Measurements from ENCODE around the gene MEIOB. TPM values are rescaled to one million over a fixed set of nuclear protein-coding genes. Genes with fewer than 3 reads are reported as not detected.

The MEIOB gene
- total RNA-seq, 1 experiment from 2014 or later: not detected

GRCh38 chr16:1895068-1895467, 23.1 kb upstream of the MEIOB start:
- ChIA-PET POLR2A (ENCODE audit: unreplicated experiment) (no interaction called here), CTCF (no interaction called here)
- Histone ChIP-seq H3K27me3 (ENCODE audit: low read length) (peaks cover 8% of the 10 kb centered on the region), H2AFZ (ENCODE audit: low read length) (no peak overlapping the region), H3K36me3 (ENCODE audit: low read depth, low read length) (no peaks in the 10 kb centered on the region), H3K27ac (ENCODE audit: low read length) (no peak overlapping the region), H3K4me1 (ENCODE audit: insufficient read depth, low read length) (peaks cover 3% of the 10 kb centered on the region; the same call in 1 of the 2 replicates), H3K79me2 (ENCODE audit: low read length) (no peaks in the 10 kb centered on the region), H4K20me1 (ENCODE audit: low read length) (no peaks in the 10 kb centered on the region), H3F3A (ENCODE audit: low read length, unreplicated experiment) (no peaks in the 10 kb centered on the region), H3K9me3 (ENCODE audit: low read length) (no peaks in the 10 kb centered on the region), H3K9ac (ENCODE audit: low read length) (no peak overlapping the region), H3K9me2 (replicated peaks; ENCODE audit: low read length) (no peaks in the 10 kb centered on the region), H3K4me2 (ENCODE audit: low read length) (no peak overlapping the region), H3K4me3 (ENCODE audit: low read length) (no peak overlapping the region)
- BruUV-seq (replicated peaks): no TSS peak
- intact Hi-C loops (cut with micrococcal nuclease): no loop called here
- TF ChIP-seq EZH2phosphoT487 (IDR thresholded peaks at IDR 0.05; ENCODE audit: borderline replicate concordance, low read length) (no peak), EZH2 (IDR thresholded peaks at IDR 0.05; ENCODE audit: low read length, unreplicated experiment) (no peak), CTCF (conservative IDR thresholded peaks at IDR 0.05; ENCODE audit: low read depth, low read length) (no peak)
- ATAC-seq: no peak
- no peak for DNase-seq

GRCh38 chr16:1890708-1891050, 18.7 kb upstream of the MEIOB start:
- ChIA-PET POLR2A (ENCODE audit: unreplicated experiment) (no interaction called here), CTCF (no interaction called here)
- Histone ChIP-seq H3K4me1 (ENCODE audit: insufficient read depth, low read length) (no peaks in the 10 kb centered on the region), H4K20me1 (ENCODE audit: low read length) (no peaks in the 10 kb centered on the region), H3K4me3 (ENCODE audit: low read length) (no peak overlapping the region), H3K27ac (ENCODE audit: low read length) (no peak overlapping the region), H3K36me3 (ENCODE audit: low read depth, low read length) (no peaks in the 10 kb centered on the region), H3K27me3 (ENCODE audit: low read length) (peaks cover 11% of the 10 kb centered on the region), H3K79me2 (ENCODE audit: low read length) (no peaks in the 10 kb centered on the region), H2AFZ (ENCODE audit: low read length) (no peak overlapping the region), H3F3A (ENCODE audit: low read length, unreplicated experiment) (no peaks in the 10 kb centered on the region), H3K9ac (ENCODE audit: low read length) (no peak overlapping the region), H3K4me2 (ENCODE audit: low read length) (no peak overlapping the region), H3K9me3 (ENCODE audit: low read length) (no peaks in the 10 kb centered on the region), H3K9me2 (replicated peaks; ENCODE audit: low read length) (no peaks in the 10 kb centered on the region)
- ATAC-seq: no peak
- intact Hi-C loops (cut with micrococcal nuclease): no loop called here
- no peak for TF ChIP-seq CTCF (conservative IDR thresholded peaks at IDR 0.05; ENCODE audit: low read depth, low read length)
- TF ChIP-seq EZH2phosphoT487 (IDR thresholded peaks at IDR 0.05; ENCODE audit: borderline replicate concordance, low read length): no peak
- TF ChIP-seq EZH2 (IDR thresholded peaks at IDR 0.05; ENCODE audit: low read length, unreplicated experiment): no peak
- DNase-seq: no peak
- BruUV-seq (replicated peaks): no TSS peak

- H3F3A ChIP-seq (ENCODE audit: low read length, unreplicated experiment): no peaks in the 10 kb centered on the region
- ChIA-PET CTCF (interaction anchor here (0.6 kb wide), 1 partner anchor 67 kb away, joined by 19 read pairs; no protein-coding TSS in a partner anchor), POLR2A (ENCODE audit: unreplicated experiment) (interaction anchor here (0.7 kb wide), 1 partner anchor 26 kb away, joined by 6 read pairs; no protein-coding TSS in a partner anchor)
- H3K27ac ChIP-seq (ENCODE audit: low read length): no peak overlapping the region
- intact Hi-C loops (cut with micrococcal nuclease): no loop called here
- H3K9me3 ChIP-seq (ENCODE audit: low read length): no peaks in the 10 kb centered on the region
- H3K4me2 ChIP-seq (ENCODE audit: low read length): no peak overlapping the region
- no peaks in the 10 kb centered on the region for H3K79me2 ChIP-seq (ENCODE audit: low read length)
- no peak for DNase-seq
- no peak overlapping the region for H3K9ac ChIP-seq (ENCODE audit: low read length)
- no peak overlapping the region for H3K4me3 ChIP-seq (ENCODE audit: low read length)
- no TSS peak for BruUV-seq (replicated peaks)
- TF ChIP-seq EZH2 (IDR thresholded peaks at IDR 0.05; ENCODE audit: low read length, unreplicated experiment): no peak
- no peak for TF ChIP-seq EZH2phosphoT487 (IDR thresholded peaks at IDR 0.05; ENCODE audit: borderline replicate concordance, low read length)
- TF ChIP-seq CTCF (conservative IDR thresholded peaks at IDR 0.05; ENCODE audit: low read depth, low read length): no peak
- no peaks in the 10 kb centered on the region for H4K20me1 ChIP-seq (ENCODE audit: low read length)
- no peaks in the 10 kb centered on the region for H3K36me3 ChIP-seq (ENCODE audit: low read depth, low read length)
- no peak for ATAC-seq
- no peak overlapping the region for H2AFZ ChIP-seq (ENCODE audit: low read length)
- no peaks in the 10 kb centered on the region for H3K4me1 ChIP-seq (ENCODE audit: insufficient read depth, low read length)
- H3K9me2 ChIP-seq (replicated peaks; ENCODE audit: low read length): no peaks in the 10 kb centered on the region
- peaks cover 11% of the 10 kb centered on the region for H3K27me3 ChIP-seq (ENCODE audit: low read length)
Observed at GRCh38 chr16:1890024-1890707, 18.2 kb upstream of the MEIOB start.
